SK-N-SH treated with all-trans-retinoic acid at 6 μM for 48 hours (cell line): ENCODE results near the gene CUL7.

Experiments used
- ATAC-seq: fragments of 200-7000 bp; cut with Tn5 transposase; 3 replicates; pipeline ENCODE4 v1.9.1; 2020; ENCODE audit warnings: mild to moderate bottlenecking, moderate library complexity
- ARNTL ChIP-seq: fragments of 450-650 bp; formaldehyde crosslinking; IDR thresholded peaks from 2 replicates; pipeline ENCODE4 v1.5.0; 2020; ENCODE audit warnings: low read depth, mild to moderate bottlenecking, moderate library complexity, borderline replicate concordance
- BACH2 ChIP-seq: fragments of 250-450 bp; sonication (Bioruptor Pico); IDR thresholded peaks from 2 replicates; pipeline ENCODE4 v1.9.0; 2021; ENCODE audit warnings: mild to moderate bottlenecking, borderline replicate concordance
- CREB5 ChIP-seq: fragments of 250-450 bp; sonication (Bioruptor Pico); IDR thresholded peaks from 2 replicates; pipeline ENCODE4 v1.5.1; 2020; ENCODE audit warnings: low read depth, mild to moderate bottlenecking, moderate library complexity
- CSDC2 ChIP-seq: fragments of 250-450 bp; sonication (Bioruptor Pico); IDR thresholded peaks from 2 replicates; pipeline ENCODE4 v1.5.0; 2020; ENCODE audit warnings: mild to moderate bottlenecking, moderate library complexity
- CSRNP3 ChIP-seq: fragments of 250-450 bp; sonication (Bioruptor Pico); IDR thresholded peaks from 2 replicates; pipeline ENCODE4 v1.5.1; 2021; ENCODE audit warnings: mild to moderate bottlenecking, moderate library complexity
- ESRRG ChIP-seq: fragments of 250-450 bp; sonication (Bioruptor Pico); IDR thresholded peaks from 2 replicates; pipeline ENCODE4 v1.6.1; 2021; ENCODE audit warnings: mild to moderate bottlenecking
- GLIS3 ChIP-seq: fragments of 250-450 bp; sonication (Bioruptor Pico); IDR thresholded peaks from 2 replicates; pipeline ENCODE4 v1.5.0; 2020; ENCODE audit warnings: mild to moderate bottlenecking, moderate library complexity
- OSR1 ChIP-seq: fragments of 250-450 bp; sonication (Bioruptor Pico); IDR thresholded peaks from 2 replicates; pipeline ENCODE4 v1.8.0; 2022; ENCODE audit warnings: moderate library complexity, mild to moderate bottlenecking, inconsistent platforms
- PATZ1 ChIP-seq: fragments of 250-450 bp; sonication (Bioruptor Pico); IDR thresholded peaks from 2 replicates; pipeline ENCODE4 v1.8.0; 2020; ENCODE audit warnings: mild to moderate bottlenecking, moderate library complexity, borderline replicate concordance
- POU6F1 ChIP-seq: fragments of 250-450 bp; sonication (Bioruptor Pico); IDR thresholded peaks from 2 replicates; pipeline ENCODE4 v1.8.0; 2021; ENCODE audit warnings: low read depth, mild to moderate bottlenecking, moderate library complexity, borderline replicate concordance
- PPARA ChIP-seq: fragments of 250-450 bp; sonication (Bioruptor Pico); IDR thresholded peaks from 2 replicates; pipeline ENCODE4 v1.5.0; 2020; ENCODE audit warnings: mild to moderate bottlenecking, borderline replicate concordance
- RARB ChIP-seq: fragments of 250-450 bp; sonication (Bioruptor Pico); IDR thresholded peaks from 2 replicates; pipeline ENCODE4 v1.8.0; 2021; ENCODE audit warnings: mild to moderate bottlenecking, moderate library complexity
- SNAI2 ChIP-seq: fragments of 250-450 bp; sonication (Bioruptor Pico); IDR thresholded peaks from 2 replicates; pipeline ENCODE4 v1.5.0; 2020; ENCODE audit warnings: mild to moderate bottlenecking, moderate library complexity
- TCF4 ChIP-seq: fragments of 250-450 bp; sonication (Bioruptor Pico); IDR thresholded peaks from 2 replicates; pipeline ENCODE4 v1.8.0; 2021; ENCODE audit warnings: mild to moderate bottlenecking, moderate library complexity, borderline replicate concordance
- TOX ChIP-seq: fragments of 250-450 bp; sonication (Bioruptor Pico); IDR thresholded peaks from 2 replicates; pipeline ENCODE4 v1.8.0; 2021; ENCODE audit warnings: mild to moderate bottlenecking, moderate library complexity, borderline replicate concordance
- TSHZ2 ChIP-seq: fragments of 250-450 bp; sonication (Bioruptor Pico); IDR thresholded peaks from 2 replicates; pipeline ENCODE4 v1.5.0; 2020; ENCODE audit warnings: mild to moderate bottlenecking, moderate library complexity
- ZC3H10 ChIP-seq: fragments of 250-450 bp; sonication (Bioruptor Pico); IDR thresholded peaks from 2 replicates; pipeline ENCODE4 v1.5.1; 2021; ENCODE audit warnings: mild to moderate bottlenecking, moderate library complexity
- ZFP3 ChIP-seq: fragments of 250-450 bp; sonication (Bioruptor Pico); IDR thresholded peaks from 2 replicates; pipeline ENCODE4 v1.5.0; 2020; ENCODE audit warnings: mild to moderate bottlenecking, moderate library complexity
- ZFP30 ChIP-seq: fragments of 450-650 bp; formaldehyde crosslinking; IDR thresholded peaks from 2 replicates; pipeline ENCODE4 v1.5.0; 2022; ENCODE audit warnings: mild to moderate bottlenecking, moderate library complexity
- ZNF565 ChIP-seq: fragments of 450-650 bp; formaldehyde crosslinking; conservative IDR thresholded peaks from 2 replicates; pipeline ENCODE4 v1.5.0; 2020; ENCODE audit warnings: low read depth, mild to moderate bottlenecking, moderate library complexity
- ZNF70 ChIP-seq: fragments of 450-650 bp; formaldehyde crosslinking; IDR thresholded peaks from 2 replicates; pipeline ENCODE4 v1.5.0; 2020; ENCODE audit warnings: mild to moderate bottlenecking, moderate library complexity
- ZNF8 ChIP-seq: fragments of 450-650 bp; formaldehyde crosslinking; IDR thresholded peaks from 2 replicates; pipeline ENCODE4 v1.5.0; 2020; ENCODE audit warnings: mild to moderate bottlenecking, moderate library complexity

The CUL7 gene

GRCh38 chr6:43011207-43011606, 42.4 kb downstream of the CUL7 start:
- no peak for TF ChIP-seq PATZ1 (CRISPR knock-in tag)
- TF ChIP-seq OSR1 (CRISPR knock-in tag) = no peak
- no peak for TF ChIP-seq BACH2 (CRISPR knock-in tag)
- TF ChIP-seq SNAI2 (CRISPR knock-in tag) = no peak
- no peak for TF ChIP-seq POU6F1
- TF ChIP-seq PPARA (CRISPR knock-in tag) = no peak
- TF ChIP-seq CSRNP3 (CRISPR knock-in tag) = no peak
- TF ChIP-seq RARB (CRISPR knock-in tag) = no peak
- no peak for TF ChIP-seq ESRRG (CRISPR knock-in tag)
- no peak for TF ChIP-seq TCF4
- TF ChIP-seq ARNTL (CRISPR knock-in tag) = no peak
- no peak for TF ChIP-seq ZFP3 (CRISPR knock-in tag)
- no peak for TF ChIP-seq CSDC2 (CRISPR knock-in tag)
- no peak for TF ChIP-seq ZC3H10 (CRISPR knock-in tag)
- no peak for TF ChIP-seq CREB5 (CRISPR knock-in tag)
- no peak for TF ChIP-seq TOX (CRISPR knock-in tag)
- no peak for TF ChIP-seq ZNF8 (CRISPR knock-in tag)
- TF ChIP-seq ZFP30 (CRISPR knock-in tag) = no peak
- TF ChIP-seq ZNF70 (CRISPR knock-in tag) = no peak
- TF ChIP-seq ZNF565 (CRISPR knock-in tag) = no peak
- TF ChIP-seq, all 23 proteins: peak for 0
- ATAC-seq = no peak

GRCh38 chr6:43009124-43009523, 44.5 kb downstream of the CUL7 start:
- TF ChIP-seq PATZ1 (CRISPR knock-in tag) (no peak), RARB (CRISPR knock-in tag) (no peak), CSDC2 (CRISPR knock-in tag) (no peak)
- ATAC-seq = no peak

- no peak for TF ChIP-seq ZNF565 (CRISPR knock-in tag)
- TF ChIP-seq, all 23 proteins: peak for 0
These were observed 46.5 kb downstream of the CUL7 start for GRCh38 chr6:43007126-43007525.

GRCh38 chr6:43006251-43006650, 47.4 kb downstream of the CUL7 start:
- no peak for ATAC-seq
- TF ChIP-seq TSHZ2 (no peak), BACH2 (CRISPR knock-in tag) (no peak), PPARA (CRISPR knock-in tag) (no peak), GLIS3 (CRISPR knock-in tag) (no peak), CREB5 (CRISPR knock-in tag) (no peak), TCF4 (no peak), PATZ1 (CRISPR knock-in tag) (no peak), ZNF8 (CRISPR knock-in tag) (no peak), RARB (CRISPR knock-in tag) (no peak)

More at GRCh38 chr6:43007126-43007525, 46.5 kb downstream of the CUL7 start:
- no peak for ATAC-seq
